ENCODE data around the gene AQP2. TPM values are rescaled to one million over a fixed set of nuclear protein-coding genes. Genes with fewer than 3 reads are reported as not detected.

Gene AQP2
- total RNA-seq, 1 experiment from 2014 or later: not detected

GRCh38 chr12:49954863-49955830 lies 4.6 kb downstream of the AQP2 start:
- CTCF ChIA-PET: interaction anchor here (1.0 to 3.0 kb wide), 2 partner anchors 10 to 12 kb away, joined by 4 to 13 read pairs; no protein-coding TSS in a partner anchor
- H3K27me3 ChIP-seq (ENCODE audit: insufficient read depth, low read length): no peaks in the 10 kb centered on the region

More at GRCh38 chr12:49954863-49955830, 4.6 kb downstream of the AQP2 start:
- Histone ChIP-seq H3K27ac (ENCODE audit: low read depth, low read length) (no peak overlapping the region), H3K9ac (ENCODE audit: low read length) (no peak overlapping the region), H3K4me3 (replicated peaks in 1 of 2; ENCODE audit: low read depth in 1 of 2, low read length in 2 of 2) (no peak overlapping the region), H3K9me2 (ENCODE audit: insufficient read depth) (no peaks in the 10 kb centered on the region), H3K36me3 (ENCODE audit: control insufficient read depth in 1 of 2, insufficient read depth in 2 of 2, low read length in 2 of 2) (no peaks in the 10 kb centered on the region), H3K9me3 (ENCODE audit: control insufficient read depth in 1 of 2, insufficient read depth in 1 of 2, low read depth in 1 of 2, low read length in 2 of 2) (no peaks in the 10 kb centered on the region), H3K4me2 (ENCODE audit: low read length) (no peak overlapping the region), H3K4me1 (ENCODE audit: control insufficient read depth in 1 of 2, insufficient read depth in 2 of 2, low read length in 2 of 2) (peaks cover 13 to 14% of the 10 kb centered on the region in 2 experiments), H3K79me2 (ENCODE audit: insufficient read depth, low read length) (no peaks in the 10 kb centered on the region), H4K20me1 (ENCODE audit: insufficient read depth) (no peaks in the 10 kb centered on the region), H2AFZ (ENCODE audit: low read depth, low read length, poor library complexity, severe bottlenecking) (no peak overlapping the region)
- ChIA-PET RAD21 (ENCODE audit: low non-redundant PET in 1 of 2, low total read pairs in 2 of 2, uncharacterized antibody in 2 of 2, unreplicated experiment in 2 of 2) (no interaction called here), POLR2A (no interaction called here)
- DNase-seq (ENCODE audit: low read depth, low spot score) (no peak), ATAC-seq (no peak)
- TF ChIP-seq SIN3A (IDR thresholded peaks at IDR 0.05; ENCODE audit: low read depth) (no peak), JUND (IDR thresholded peaks at IDR 0.05) (no peak), SP1 (IDR thresholded peaks at IDR 0.05; ENCODE audit: low read depth) (no peak), SRF (IDR thresholded peaks at IDR 0.05; ENCODE audit: low read depth) (no peak), ZNF274 (IDR thresholded peaks at IDR 0.05; ENCODE audit: low read depth, low read length) (no peak), POLR2A (IDR thresholded peaks at IDR 0.05; ENCODE audit: borderline replicate concordance, extremely low read depth, insufficient read depth, insufficient read length) (no peak), EGR1 (IDR thresholded peaks at IDR 0.05; ENCODE audit: low read depth) (no peak), CTCF (IDR thresholded peaks at IDR 0.05 in 2 of 3, conservative IDR thresholded peaks at IDR 0.05 in 1 of 3; ENCODE audit: borderline replicate concordance in 1 of 3, insufficient read depth in 1 of 3, low read depth in 2 of 3, low read length in 2 of 3) (no peak), TCF7L2 (IDR thresholded peaks at IDR 0.05; ENCODE audit: borderline replicate concordance, extremely low read depth, insufficient read depth, insufficient read length) (no peak), CEBPB (IDR thresholded peaks at IDR 0.05; ENCODE audit: low read depth) (no peak), CBX3 (IDR thresholded peaks at IDR 0.05; ENCODE audit: low read depth) (no peak)
- no TSS peak for BruUV-seq (replicated peaks)
- intact Hi-C loops (cut with micrococcal nuclease): no loop called here

All from HCT116 (cell line).